GM19238 (cell line): ENCODE data around the gene TF.

ENCODE experiments used
- DNase-seq: peaks from one replicate; pipeline ENCODE4 v3.0.0; 2011; ENCODE audit warnings: low spot score; ENCODE audit not compliant: insufficient read length

The TF gene

DNA sequence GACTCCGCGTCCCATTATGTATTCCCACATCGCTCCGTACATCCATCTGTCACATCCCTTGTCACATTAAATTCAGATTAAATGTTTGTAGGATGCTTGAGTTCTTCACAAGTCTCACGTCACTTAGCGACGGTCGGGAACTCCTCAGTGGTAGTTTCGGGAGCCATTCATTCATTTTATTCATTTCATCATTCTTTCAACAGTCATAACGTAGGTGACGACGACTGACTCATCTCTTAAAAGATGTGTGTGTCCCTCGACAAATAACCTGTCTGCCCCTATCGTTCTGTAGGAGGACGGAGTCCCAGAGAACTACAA, 59.1 kb downstream of the TF start:
- DNase-seq = no peak

DNA sequence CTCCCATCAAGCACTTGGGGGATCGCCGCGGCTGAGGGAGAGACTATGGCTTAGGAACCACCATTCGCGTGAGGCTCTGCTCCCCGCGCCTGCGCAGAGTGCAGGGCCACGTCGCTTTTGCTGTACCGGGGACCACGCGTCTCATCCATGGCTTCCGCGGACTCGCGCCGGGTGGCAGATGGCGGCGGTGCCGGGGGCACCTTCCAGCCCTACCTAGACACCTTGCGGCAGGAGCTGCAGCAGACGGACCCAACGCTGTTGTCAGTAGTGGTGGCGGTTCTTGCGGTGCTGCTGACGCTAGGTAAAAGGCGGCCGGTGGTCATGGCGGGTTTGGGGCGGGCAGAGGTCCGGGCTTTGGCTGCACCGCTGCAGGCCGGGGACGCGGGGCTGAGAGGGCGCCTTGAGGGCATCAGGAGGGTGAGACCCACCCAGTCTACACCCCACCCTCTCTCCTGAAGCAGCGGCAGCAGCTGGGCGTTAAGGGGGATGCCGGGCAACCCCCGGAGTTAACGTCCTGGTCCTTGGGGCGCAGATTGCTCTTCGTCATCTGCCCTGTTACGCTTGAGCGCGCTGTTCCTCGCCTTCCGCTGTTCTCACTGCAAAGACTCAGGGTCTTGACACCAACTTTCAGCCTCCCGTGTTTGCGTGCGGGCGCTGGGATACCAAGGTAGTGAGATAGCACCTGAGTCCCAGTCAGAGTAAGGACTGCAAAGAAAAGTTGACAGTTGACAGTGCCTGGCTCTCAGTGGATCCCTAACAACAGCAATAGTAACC, 59.7 kb downstream of the TF start, which contains the start of gene SRPRB:
SRPRB (plus strand) TSS at position 114 of the 774 bp plus-strand sequence; CDS start at position 148, 34 bp downstream.
- peak; percentile 97 for DNase-seq

DNA sequence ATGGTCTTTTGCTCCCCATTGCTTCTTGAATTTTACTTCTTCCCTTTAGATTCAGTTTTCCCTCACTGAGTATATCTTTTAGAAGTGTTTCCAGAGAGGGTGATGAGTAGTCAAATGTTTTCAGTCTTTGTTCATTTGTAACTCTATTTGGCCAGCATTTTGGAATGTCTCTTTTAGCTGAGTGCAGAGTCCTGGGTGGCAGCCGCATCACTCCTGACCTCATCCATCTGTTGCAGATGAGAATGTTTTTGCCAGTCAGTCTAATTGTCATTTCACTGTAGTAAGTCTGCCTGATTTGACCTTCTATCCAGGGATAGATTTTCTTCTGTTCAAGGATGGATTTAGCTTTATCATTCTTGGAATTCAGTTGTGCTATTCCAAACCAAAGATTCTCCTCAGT, 66.7 kb downstream of the TF start:
- no peak for DNase-seq

DNA sequence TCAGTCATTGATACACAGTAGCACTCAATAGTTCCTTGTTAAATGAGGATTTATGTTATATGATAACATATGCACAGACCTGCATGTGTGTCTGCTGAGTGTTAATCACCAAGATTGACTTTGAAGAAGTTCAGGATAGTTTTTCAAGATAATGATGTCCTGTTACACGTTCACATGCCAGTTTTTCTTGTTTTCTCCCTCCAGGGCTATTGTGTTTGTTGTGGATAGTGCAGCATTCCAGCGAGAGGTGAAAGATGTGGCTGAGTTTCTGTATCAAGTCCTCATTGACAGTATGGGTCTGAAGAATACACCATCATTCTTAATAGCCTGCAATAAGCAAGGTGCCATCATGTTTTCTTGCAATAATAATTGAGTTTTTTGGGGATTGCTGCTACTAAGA, 69.2 kb downstream of the TF start:
- no peak for DNase-seq

DNA sequence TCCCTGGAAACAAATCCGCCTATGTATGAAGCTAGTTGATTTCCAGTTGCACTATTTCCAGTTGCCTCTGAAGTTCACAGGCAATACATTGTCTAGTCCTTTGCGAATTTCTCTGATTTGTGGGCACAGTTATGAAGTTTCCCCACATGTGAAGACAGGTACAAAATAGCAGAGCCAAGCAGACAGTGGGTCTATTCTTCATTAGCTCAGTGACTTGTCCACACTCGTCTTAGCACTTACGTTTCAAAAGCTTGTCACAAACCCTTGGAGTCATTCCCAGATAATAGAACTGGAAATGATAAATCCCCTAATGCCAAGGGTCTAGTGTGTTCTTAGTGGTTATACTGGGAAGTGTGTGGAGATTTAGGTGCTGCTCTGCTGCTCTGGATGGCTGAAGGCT, 73.9 kb downstream of the TF start:
- DNase-seq = no peak

DNA sequence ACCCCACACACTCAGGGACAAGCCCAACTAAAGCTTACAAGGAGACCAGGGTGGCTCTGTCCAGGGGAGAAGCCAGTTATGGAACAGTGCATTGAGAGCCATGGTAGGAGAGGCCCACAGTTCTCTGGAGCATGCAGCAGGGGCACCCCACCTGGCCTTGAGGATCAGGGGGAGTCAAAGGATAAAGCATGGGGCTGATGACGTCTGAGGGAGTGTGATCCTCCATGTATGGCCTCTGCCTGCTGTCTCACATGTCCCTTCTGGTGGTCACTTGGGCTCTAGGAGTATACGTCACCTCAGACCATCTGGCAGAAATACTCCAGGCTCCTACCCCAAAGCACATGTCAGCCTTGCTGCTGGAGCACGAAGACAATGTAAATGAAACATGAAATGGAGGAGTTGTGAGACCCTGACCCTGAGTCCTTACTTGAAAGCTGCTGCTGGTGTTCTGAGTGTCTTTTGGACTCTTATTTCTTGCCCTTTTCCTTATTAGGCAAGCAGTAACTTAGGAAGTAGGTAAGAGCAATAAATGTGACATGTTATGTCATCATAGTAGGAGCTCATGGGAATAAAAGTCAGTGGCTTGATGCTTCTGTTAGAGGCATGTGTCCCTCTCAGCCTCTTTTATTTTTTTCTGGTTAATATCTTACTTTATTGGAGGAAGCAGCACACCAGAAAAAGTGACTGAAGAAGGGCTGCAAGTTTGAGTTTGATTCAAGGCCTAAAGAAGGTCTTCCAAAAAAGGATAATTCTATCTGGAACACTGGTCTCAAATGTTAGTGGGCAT, 74.9 kb downstream of the TF start:
- no peak for DNase-seq

DNA sequence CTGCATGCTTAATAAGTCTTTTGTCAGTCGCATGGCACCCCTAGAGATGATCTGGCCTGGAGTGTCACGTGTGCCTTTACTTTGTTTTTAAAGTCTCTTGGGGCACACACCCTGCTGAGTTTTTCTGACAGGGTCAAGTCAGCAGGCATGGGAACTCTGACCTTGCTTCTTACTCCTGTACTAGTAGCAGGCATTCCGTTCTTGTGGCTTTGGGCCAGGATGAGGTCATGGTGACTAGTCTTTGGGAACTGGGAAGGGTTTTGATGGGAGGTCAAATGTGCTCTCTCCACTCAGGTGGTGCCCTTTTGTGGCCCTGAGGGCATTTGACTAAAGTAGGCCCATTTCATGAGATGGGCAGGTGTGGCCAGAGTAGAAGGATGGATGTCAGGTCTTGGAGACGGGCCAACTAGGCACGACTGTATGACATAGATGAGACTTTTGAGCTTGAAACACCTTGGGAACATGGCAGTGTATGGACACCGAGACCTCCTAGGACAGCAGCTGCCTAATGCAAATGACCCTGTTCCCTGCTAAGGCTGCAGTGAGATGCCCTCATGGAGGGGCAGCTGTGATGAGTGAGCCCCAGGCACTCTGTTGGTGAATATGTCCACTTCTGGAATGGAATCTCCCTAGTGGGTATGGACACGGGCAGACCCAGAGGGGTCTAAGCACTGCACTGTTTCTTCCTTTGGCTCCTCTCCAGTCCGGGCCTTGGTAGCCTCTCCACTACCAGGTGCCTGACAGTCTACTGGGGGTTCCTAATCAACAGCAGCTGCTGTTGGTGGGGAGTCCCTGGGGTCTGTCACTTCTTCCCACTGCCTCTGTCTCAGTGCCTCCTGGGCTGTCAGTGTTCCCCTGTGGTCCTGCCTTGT, 75.8 kb downstream of the TF start:
- no peak for DNase-seq

DNA sequence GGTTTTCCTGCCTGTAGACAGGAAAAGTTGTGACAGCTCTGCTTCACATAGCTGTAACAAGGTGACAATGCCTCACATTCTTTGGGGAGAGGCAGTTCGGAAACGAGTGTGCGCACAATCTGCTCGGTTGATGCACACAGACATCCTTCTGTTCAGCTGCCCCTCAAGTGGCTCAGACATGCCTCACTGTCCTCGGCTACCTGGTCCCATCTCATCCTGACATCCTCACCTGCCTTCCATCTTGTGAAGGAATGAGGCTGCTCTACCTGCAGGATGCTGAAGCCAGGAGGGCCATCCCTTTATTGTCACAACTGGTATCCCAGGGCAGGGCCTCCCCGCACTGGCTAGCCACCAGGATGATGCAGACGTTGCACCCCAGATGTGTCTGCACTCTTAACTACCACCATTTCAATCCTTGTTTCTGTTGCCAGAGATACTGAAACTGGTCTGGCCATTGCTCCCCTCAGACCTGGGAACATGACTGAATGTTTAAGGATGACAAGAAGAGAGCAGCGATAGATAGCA, 78.8 kb downstream of the TF start:
- no peak for DNase-seq

DNA sequence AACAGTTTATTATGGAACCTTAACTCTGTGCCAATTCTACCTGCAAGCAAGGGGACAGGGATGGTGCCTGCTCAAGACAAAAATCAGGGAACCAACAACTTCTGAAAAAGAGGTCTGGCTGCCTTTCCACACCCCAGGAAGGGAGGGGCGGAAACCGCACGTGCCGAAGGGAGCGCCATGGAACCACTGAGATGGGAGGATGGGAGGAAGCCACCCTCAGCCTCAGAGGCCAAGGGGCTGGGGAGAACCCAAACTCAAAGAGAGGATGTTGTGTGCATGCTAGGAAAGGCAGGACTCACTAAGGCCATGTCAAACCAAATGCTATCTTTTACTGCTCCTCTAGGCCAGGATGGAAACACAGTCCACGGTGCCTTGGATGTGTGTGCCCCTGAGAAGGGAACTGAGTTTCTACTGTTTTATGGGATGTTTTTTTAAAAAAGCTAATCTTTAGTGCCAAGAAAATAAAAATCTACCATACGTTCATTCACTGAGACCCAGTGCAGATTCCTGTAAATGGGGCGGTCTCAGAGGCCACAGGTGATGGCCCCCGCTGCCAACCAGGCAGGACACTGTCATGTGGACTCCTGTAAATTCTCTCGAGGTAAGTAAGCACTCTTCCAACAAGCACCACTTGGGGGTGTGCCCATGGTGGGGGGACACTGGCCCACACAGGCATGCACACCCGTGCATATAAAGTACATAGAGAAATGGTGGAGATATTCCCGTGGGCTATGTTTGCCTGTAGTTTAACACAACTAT, 80.0 kb downstream of the TF start:
- no peak for DNase-seq

DNA sequence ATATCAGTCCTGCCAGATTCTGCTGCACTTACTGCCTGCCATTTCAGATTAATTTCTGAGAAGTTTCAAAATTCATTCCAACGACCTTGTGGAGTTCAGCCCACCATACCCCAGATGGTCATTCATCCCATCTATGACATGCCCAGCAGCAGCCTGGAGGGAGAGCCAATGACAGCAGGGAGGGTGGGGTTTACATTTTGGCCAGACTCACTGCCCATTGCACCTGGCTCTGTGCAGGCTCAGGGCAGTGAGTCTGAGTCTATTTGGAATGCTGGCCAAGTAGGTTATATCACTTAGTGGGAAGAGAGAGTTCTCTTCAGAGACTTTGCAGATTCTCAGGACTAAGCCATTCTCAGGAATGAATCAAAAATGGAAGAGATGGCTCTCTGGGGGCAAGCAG, 80.9 kb downstream of the TF start:
- DNase-seq = no peak

DNA sequence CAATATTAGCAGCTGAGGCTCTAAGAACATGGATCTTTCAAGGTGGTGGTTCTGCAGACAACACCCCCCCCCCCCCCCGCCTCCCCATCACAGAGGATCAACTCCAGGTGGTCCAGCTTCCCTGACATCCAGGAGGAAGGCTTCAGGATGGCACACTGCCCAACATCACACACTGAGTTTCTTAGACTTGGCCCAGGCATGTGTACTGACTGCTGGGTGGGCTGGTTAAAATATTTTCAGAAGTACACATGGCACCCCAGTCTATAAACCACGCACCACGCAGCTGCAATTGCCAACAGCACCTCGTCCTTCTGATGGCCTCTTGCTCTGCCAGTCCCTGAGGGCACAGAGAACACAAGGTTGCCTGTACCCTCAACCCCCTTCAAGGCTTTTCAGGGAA, 81.5 kb downstream of the TF start:
- no peak for DNase-seq

DNA sequence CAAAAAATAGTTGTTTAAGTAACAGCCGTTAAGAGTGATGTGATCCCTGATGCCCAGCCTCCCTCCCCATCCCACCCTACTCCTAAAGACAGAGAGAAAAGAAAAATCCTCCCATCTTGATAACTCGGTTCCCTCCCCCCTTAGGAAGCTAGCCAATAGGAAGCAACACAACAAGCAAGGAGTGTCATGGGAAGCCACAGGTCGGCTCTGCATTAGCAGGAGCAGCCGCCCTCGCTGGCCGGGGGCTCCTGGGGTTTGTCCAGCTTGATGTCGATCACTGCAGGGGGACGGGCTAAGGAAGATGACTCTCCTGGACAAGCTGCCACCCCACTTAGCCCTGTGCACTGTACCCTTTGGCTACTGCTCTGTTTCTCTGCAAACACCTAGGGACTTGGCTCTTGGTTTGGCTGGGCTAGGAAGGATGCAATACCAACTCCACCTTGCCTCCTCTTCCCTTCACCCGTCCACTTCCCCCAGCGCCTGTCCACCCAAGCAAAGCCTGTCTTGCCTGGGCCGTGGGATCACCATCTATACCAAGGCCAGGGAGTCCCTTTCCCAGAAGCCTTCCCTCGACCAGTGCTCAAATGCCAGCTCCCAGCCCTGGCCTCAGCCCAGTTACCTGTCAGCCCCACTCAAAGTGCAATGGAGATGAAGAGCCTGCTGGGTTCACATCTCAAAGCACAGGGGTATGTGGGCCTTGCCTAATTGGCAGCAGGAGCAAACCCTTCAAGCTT, 82.5 kb downstream of the TF start:
- DNase-seq = no peak

DNA sequence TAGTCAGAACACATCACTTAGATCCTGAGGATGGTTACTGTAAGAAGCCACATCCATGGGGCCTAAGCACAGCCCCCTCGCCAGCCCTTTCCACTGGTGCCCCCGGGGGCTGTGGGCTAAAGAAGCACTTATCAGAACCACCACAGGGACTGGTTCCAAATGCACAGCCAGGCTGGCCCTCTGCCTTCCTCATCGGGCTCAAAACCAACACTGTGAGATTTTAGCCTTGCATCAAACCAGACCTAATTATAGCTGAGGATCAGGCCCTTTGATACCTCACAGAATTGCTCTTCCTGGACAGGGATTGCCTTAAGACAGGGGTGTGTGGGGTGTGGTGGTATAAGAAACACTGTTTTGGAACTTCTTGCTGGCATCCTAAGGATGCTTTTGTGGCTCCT, 83.1 kb downstream of the TF start:
- no peak for DNase-seq

DNA sequence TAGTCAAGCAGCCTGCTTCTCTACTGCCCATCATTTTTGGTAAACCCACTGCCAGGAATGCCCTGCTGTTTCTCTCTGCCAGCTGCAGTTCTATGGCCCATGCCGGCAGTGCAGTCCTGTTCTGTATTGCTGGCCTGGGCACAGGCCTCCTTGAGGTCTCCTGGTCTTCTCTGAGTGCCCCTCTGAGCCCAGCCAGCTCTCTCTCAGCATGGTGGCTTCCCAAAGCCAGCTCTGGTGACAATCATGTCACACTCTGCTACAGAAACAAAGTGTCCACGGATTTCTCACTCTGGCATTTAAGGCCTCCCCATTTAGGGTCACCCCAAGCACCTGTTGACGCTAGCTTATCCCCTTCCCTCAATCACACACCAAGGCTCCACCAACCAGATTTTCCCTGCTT, 83.9 kb downstream of the TF start:
- DNase-seq = no peak

DNA sequence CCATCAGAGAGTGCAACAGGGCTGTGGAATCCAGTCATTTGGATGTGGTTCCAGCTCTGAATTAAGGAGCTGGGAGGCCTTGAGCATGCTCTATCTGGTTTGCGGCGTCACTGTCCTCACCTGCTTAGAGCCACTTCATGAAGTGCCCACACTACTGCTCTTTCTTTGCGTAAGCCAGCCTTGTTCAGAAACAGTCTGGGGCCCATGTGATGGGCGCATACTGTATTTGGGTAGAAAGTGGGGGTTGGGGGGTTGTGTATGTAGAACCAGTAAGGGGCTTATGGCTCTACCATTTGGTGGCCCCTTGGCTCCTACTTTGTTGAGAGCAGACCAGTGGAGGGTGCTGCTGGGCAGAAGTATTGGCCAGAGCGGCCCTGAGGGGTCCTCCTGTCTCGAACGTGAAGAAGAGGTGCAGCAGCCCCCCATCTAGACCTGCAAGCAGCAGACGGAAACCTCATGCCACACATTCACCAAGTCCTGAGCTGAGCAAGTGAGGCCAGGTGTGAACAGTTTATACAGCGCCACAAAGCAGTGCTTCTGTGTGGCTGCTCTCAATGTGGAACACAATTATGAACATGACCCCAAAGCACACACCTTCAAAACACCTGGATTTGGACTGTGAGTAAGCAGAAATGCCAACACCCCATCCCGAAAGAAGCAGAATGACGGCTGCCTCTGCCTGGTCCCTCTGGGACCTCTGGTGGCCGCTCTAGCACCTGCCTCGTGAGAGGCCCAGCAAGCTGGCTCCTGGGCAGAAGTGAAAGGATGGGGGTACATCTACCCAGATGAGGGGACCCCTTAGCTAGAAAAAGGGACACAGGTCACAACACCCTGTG, 86.0 kb downstream of the TF start:
- no peak for DNase-seq

DNA sequence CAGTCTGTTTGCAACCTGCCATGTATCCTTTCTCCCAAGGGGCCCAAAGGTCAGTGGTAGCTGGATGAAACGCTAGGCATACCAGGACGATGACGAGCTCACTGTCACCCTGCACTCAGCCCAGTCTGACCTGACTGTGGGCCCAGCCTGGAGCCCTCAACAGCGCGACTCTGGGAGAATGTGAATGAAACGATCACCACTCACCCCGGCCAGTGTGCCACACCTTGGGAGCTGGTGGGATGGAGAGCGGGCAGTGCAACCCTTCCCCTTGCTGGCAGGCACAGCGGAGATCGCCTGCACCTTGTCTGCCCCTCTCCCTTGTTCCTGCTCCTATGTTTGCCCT, 86.6 kb downstream of the TF start:
- DNase-seq = no peak

DNA sequence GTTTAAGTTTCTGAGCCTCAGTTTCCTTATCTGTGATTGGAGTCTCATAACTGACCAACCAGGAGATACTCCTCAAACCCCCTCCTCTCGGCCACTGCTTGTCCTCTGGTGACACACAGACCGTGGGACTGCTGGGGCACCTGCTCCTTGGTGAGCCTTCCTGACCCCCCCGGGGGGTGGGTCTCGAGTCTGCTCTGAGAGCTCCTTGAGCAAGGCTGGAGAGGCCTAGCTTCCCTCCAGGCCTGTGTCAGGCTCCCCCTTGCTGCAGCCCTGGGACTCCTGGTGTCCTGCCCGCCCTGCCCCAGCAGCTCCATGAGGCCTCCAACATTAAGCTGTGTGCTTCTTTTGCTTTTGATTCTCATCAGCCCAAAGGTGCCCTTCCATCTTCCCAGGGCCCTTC, 87.1 kb downstream of the TF start:
- DNase-seq = no peak

DNA sequence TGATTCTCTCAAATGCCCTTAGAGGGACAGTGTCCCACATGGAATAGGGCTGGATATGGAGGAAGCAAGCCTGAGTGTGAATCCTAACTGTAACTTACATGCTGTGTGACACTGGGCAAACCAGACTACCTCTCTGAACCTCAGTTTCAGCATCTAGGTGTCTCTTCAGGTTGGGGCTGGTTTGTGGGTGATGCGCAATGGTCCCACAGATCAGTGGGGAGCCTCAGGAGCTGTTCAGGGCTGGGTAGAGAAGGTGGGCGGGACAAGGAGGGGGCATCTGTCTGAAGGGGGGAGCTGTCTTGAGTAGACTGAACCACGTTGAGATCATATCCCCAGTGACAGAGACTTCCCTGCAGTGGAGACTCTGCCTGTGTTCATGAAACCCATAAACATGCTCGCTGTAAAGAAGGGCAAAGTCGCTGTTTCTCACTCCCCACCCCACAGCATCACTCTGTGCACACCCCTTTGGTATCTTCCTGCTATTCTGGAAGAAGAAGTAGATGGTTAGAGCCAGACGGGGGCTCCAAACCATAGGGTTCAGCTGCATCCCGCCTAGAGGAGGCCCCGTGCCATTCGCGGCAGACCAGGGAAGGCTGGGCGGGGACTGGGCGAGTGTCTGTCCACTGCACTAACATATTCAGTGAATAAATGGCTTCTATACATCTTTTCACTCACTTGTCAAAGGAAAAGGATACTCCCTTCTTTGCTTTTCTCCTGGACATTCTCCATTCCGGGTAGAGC, 87.9 kb downstream of the TF start:
- DNase-seq = no peak
